Measurements from ENCODE around the gene ACCS. TPM values are rescaled to one million over a fixed set of nuclear protein-coding genes. Genes with fewer than 3 reads are reported as not detected.

The ACCS gene
- total RNA-seq (ENCODE audit: low replicate concordance), result 14.2 and 17.9 TPM in 2 replicates
- long read RNA-seq, partial matches to known transcripts, result 6 of 12 reads
- long read RNA-seq, other reads (novel, unspliced or antisense), result 3 of 12 reads

GRCh38 chr11:44065841-44066731, at the start of gene ACCS:
Gene ACCS (plus strand): TSS chr11:44066270. CDS start chr11:44067628, 1,358 bp downstream.
- H3K27ac Mint-ChIP-seq, result peak within 1 kb of the TSS; percentile 90
- peak; percentile 83 for TF ChIP-seq CTCF (conservative IDR thresholded peaks at IDR 0.05)
- peaks cover 3% of the 10 kb centered on the region for H3K4me1 Mint-ChIP-seq (ENCODE audit: unreplicated experiment)
- peak; percentile 91 for DNase-seq (ENCODE audit: extremely low spot score, unreplicated experiment)
- H3K36me3 Mint-ChIP-seq, result peaks cover 9% of the 10 kb centered on the region
- peaks cover 8% of the 10 kb centered on the region for H3K27me3 Mint-ChIP-seq
- peak within 1 kb of the TSS; percentile 93 for H3K4me3 Mint-ChIP-seq
- H3K9me3 Mint-ChIP-seq, result no peaks in the 10 kb centered on the region

- no peaks in the 10 kb centered on the region for H3K4me1 Mint-ChIP-seq (ENCODE audit: unreplicated experiment)
- peak; percentile 25 for DNase-seq (ENCODE audit: extremely low spot score, unreplicated experiment)
- H3K36me3 Mint-ChIP-seq, result no peaks in the 10 kb centered on the region
- TF ChIP-seq CTCF (conservative IDR thresholded peaks at IDR 0.05), result no peak
- peaks cover 35% of the 10 kb centered on the region for H3K27me3 Mint-ChIP-seq
- no peak overlapping the region for H3K27ac Mint-ChIP-seq
- no peak overlapping the region for H3K4me3 Mint-ChIP-seq
- no peaks in the 10 kb centered on the region for H3K9me3 Mint-ChIP-seq
These were observed 49.3 kb upstream of the ACCS start for GRCh38 chr11:44016546-44017442.

GRCh38 chr11:44017443-44018126, 48.5 kb upstream of the ACCS start:
- H3K27ac Mint-ChIP-seq, result no peak overlapping the region
- TF ChIP-seq CTCF (conservative IDR thresholded peaks at IDR 0.05), result no peak
- H3K9me3 Mint-ChIP-seq, result no peaks in the 10 kb centered on the region
- H3K4me1 Mint-ChIP-seq (ENCODE audit: unreplicated experiment), result no peaks in the 10 kb centered on the region
- peaks cover 43% of the 10 kb centered on the region for H3K27me3 Mint-ChIP-seq
- no peak overlapping the region for H3K4me3 Mint-ChIP-seq
- peak; percentile 13 for DNase-seq (ENCODE audit: extremely low spot score, unreplicated experiment)
- H3K36me3 Mint-ChIP-seq, result no peaks in the 10 kb centered on the region

- no peak overlapping the region for H3K4me3 Mint-ChIP-seq
- no peak overlapping the region for H3K27ac Mint-ChIP-seq
- no peaks in the 10 kb centered on the region for H3K36me3 Mint-ChIP-seq
- no peaks in the 10 kb centered on the region for H3K9me3 Mint-ChIP-seq
- no peaks in the 10 kb centered on the region for H3K4me1 Mint-ChIP-seq (ENCODE audit: unreplicated experiment)
- no peak for TF ChIP-seq CTCF (conservative IDR thresholded peaks at IDR 0.05)
- peak; percentile 40 for DNase-seq (ENCODE audit: extremely low spot score, unreplicated experiment)
- H3K27me3 Mint-ChIP-seq, result peaks cover 44% of the 10 kb centered on the region
These were observed 47.9 kb upstream of the ACCS start for GRCh38 chr11:44018127-44018521.

GRCh38 chr11:44018829-44019228, 47.2 kb upstream of the ACCS start:
- Mint-ChIP-seq H3K36me3 (no peaks in the 10 kb centered on the region), H3K4me3 (no peak overlapping the region), H3K27ac (no peak overlapping the region), H3K27me3 (peaks cover 44% of the 10 kb centered on the region), H3K4me1 (ENCODE audit: unreplicated experiment) (no peaks in the 10 kb centered on the region), H3K9me3 (no peaks in the 10 kb centered on the region)
- DNase-seq (ENCODE audit: extremely low spot score, unreplicated experiment), result no peak
- TF ChIP-seq CTCF (conservative IDR thresholded peaks at IDR 0.05), result no peak
